ENCODE data around the gene MYO3A. TPM values are rescaled to one million over a fixed set of nuclear protein-coding genes. Genes with fewer than 3 reads are reported as not detected.

Gene MYO3A
- total RNA-seq, 1 experiment from 2014 or later: not detected

GRCh38 chr10:26235761-26236160, 301.7 kb downstream of the MYO3A start:
- H3K9me3 ChIP-seq (ENCODE audit: control insufficient read depth in 1 of 2, insufficient read depth in 1 of 2, low read depth in 1 of 2, low read length in 2 of 2): no peaks in the 10 kb centered on the region
- H3K27ac ChIP-seq (ENCODE audit: low read depth, low read length): no peak overlapping the region
- intact Hi-C loops (cut with micrococcal nuclease): no loop called here
- no peak overlapping the region for H3K9ac ChIP-seq (ENCODE audit: low read length)
- TF ChIP-seq EZH2 (IDR thresholded peaks at IDR 0.05): no peak
- TF ChIP-seq CBX3 (IDR thresholded peaks at IDR 0.05; ENCODE audit: low read depth): no peak
- no peak for TF ChIP-seq ZBTB33 (IDR thresholded peaks at IDR 0.05; ENCODE audit: extremely low read depth, insufficient replicate concordance, low read length)
- no peak for TF ChIP-seq POLR2A (IDR thresholded peaks at IDR 0.05; ENCODE audit: borderline replicate concordance, extremely low read depth, insufficient read depth, insufficient read length)
- no peak for TF ChIP-seq SRF (IDR thresholded peaks at IDR 0.05; ENCODE audit: low read depth)
- TF ChIP-seq JUND (IDR thresholded peaks at IDR 0.05): no peak
- TF ChIP-seq CTCF (IDR thresholded peaks at IDR 0.05 in 2 of 3, conservative IDR thresholded peaks at IDR 0.05 in 1 of 3; ENCODE audit: borderline replicate concordance in 1 of 3, insufficient read depth in 1 of 3, low read depth in 2 of 3, low read length in 2 of 3): no peak
- TF ChIP-seq ZNF274 (IDR thresholded peaks at IDR 0.05; ENCODE audit: low read depth, low read length): no peak
- no peak for TF ChIP-seq FOSL1 (IDR thresholded peaks at IDR 0.05; ENCODE audit: low read depth)
- no peak for TF ChIP-seq TCF7L2 (IDR thresholded peaks at IDR 0.05; ENCODE audit: borderline replicate concordance, extremely low read depth, insufficient read depth, insufficient read length)
- no peak for TF ChIP-seq CEBPB (IDR thresholded peaks at IDR 0.05; ENCODE audit: low read depth)
- no peak for TF ChIP-seq SP1 (IDR thresholded peaks at IDR 0.05; ENCODE audit: low read depth)
- TF ChIP-seq ZFX (IDR thresholded peaks at IDR 0.05): no peak
- TF ChIP-seq EGR1 (IDR thresholded peaks at IDR 0.05; ENCODE audit: low read depth): no peak
- no peak for TF ChIP-seq MAX (IDR thresholded peaks at IDR 0.05)
- TF ChIP-seq SIN3A (IDR thresholded peaks at IDR 0.05; ENCODE audit: low read depth): no peak
- TF ChIP-seq EZH2phosphoT487 (IDR thresholded peaks at IDR 0.05; ENCODE audit: borderline replicate concordance): no peak
- no peak for TF ChIP-seq YY1 (IDR thresholded peaks at IDR 0.05; ENCODE audit: extremely low read depth, insufficient replicate concordance, low read depth, low read length)
- no peak for TF ChIP-seq POLR2AphosphoS5 (IDR thresholded peaks at IDR 0.05; ENCODE audit: low read depth, low read length)
- ChIA-PET CTCF (no interaction called here), RAD21 (ENCODE audit: low non-redundant PET in 1 of 2, low total read pairs in 2 of 2, uncharacterized antibody in 2 of 2, unreplicated experiment in 2 of 2) (no interaction called here), POLR2A (no interaction called here)
- H4K20me1 ChIP-seq (ENCODE audit: insufficient read depth): no peaks in the 10 kb centered on the region
- H3K4me1 ChIP-seq (ENCODE audit: control insufficient read depth in 1 of 2, insufficient read depth in 2 of 2, low read length in 2 of 2): no peaks in the 10 kb centered on the region
- H2AFZ ChIP-seq (ENCODE audit: low read depth, low read length, poor library complexity, severe bottlenecking): no peak overlapping the region
- no peak for ATAC-seq
- no TSS peak for BruUV-seq (replicated peaks)
- H3K4me2 ChIP-seq (ENCODE audit: low read length): no peak overlapping the region
- H3K27me3 ChIP-seq (ENCODE audit: insufficient read depth, low read length): peaks cover 49% of the 10 kb centered on the region
- H3K4me3 ChIP-seq (replicated peaks in 1 of 2; ENCODE audit: low read depth in 1 of 2, low read length in 2 of 2): no peak overlapping the region
- no peaks in the 10 kb centered on the region for H3K79me2 ChIP-seq (ENCODE audit: insufficient read depth, low read length)
- DNase-seq (ENCODE audit: low read depth, low spot score): no peak
- no peaks in the 10 kb centered on the region for H3K36me3 ChIP-seq (ENCODE audit: control insufficient read depth in 1 of 2, insufficient read depth in 2 of 2, low read length in 2 of 2)
- H3K9me2 ChIP-seq (ENCODE audit: insufficient read depth): no peaks in the 10 kb centered on the region

Data from HCT116 (cell line).